WERI-Rb-1 (cell line): ENCODE results near the gene GLS.
"Not testable (repeated sequence)": the region's sequence is repeated elsewhere in the genome, so short reads cannot be mapped to it uniquely, and the experiment has no call there.

Experiments
- DNase-seq: peaks from one replicate; pipeline ENCODE4 v3.0.0-alpha.2; 2020
- H3K27ac ChIP-seq: fragments of 250-450 bp; sonication (Bioruptor Pico); 2 replicates; pipeline ENCODE4 v1.5.1; 2020; ENCODE audit warnings: mild to moderate bottlenecking, moderate library complexity
- H3K27me3 ChIP-seq: fragments of 250-450 bp; sonication (Bioruptor Pico); 2 replicates; pipeline ENCODE4 v1.5.1; 2021; ENCODE audit warnings: mild to moderate bottlenecking, low read depth, moderate library complexity; ENCODE audit not compliant: insufficient read depth, severe bottlenecking
- H3K36me3 ChIP-seq: fragments of 250-450 bp; sonication (Bioruptor Pico); 2 replicates; pipeline ENCODE4 v1.5.1; 2020; ENCODE audit warnings: mild to moderate bottlenecking, moderate library complexity
- H3K4me3 ChIP-seq: 2 replicates; pipeline ENCODE4 v1.5.1; 2011; ENCODE audit warnings: low read depth, mild to moderate bottlenecking, control low read depth, low read length
- H3K9me3 ChIP-seq: fragments of 250-450 bp; sonication (Bioruptor Pico); 2 replicates; pipeline ENCODE4 v1.5.1; 2021; ENCODE audit warnings: mild to moderate bottlenecking, moderate library complexity; ENCODE audit not compliant: severe bottlenecking
- CTCF ChIP-seq: IDR thresholded peaks from 2 replicates; pipeline ENCODE4 v1.5.1; 2011; ENCODE audit warnings: low read depth, mild to moderate bottlenecking, control low read depth, inconsistent platforms, low read length

GLS gene

GRCh38 chr2:190882856-190883582, 2.4 kb downstream of the GLS start:
- no peak for TF ChIP-seq CTCF
- H3K27me3 ChIP-seq: no peaks in the 10 kb centered on the region
- H3K27ac ChIP-seq: no peak overlapping the region
- H3K9me3 ChIP-seq: no peaks in the 10 kb centered on the region
- H3K36me3 ChIP-seq: peaks cover 4% of the 10 kb centered on the region; the same call in 1 of the 2 replicates
- H3K4me3 ChIP-seq: no peak overlapping the region
- DNase-seq: peak; percentile 23

GRCh38 chr2:190885844-190886243, 5.2 kb downstream of the GLS start:
- not testable (repeated sequence) for DNase-seq, H3K27me3 ChIP-seq, H3K27ac ChIP-seq, H3K36me3 ChIP-seq, H3K9me3 ChIP-seq, H3K4me3 ChIP-seq

GRCh38 chr2:190887089-190887488, 6.5 kb downstream of the GLS start:
- Histone ChIP-seq H3K9me3 (no peaks in the 10 kb centered on the region), H3K27ac (no peak overlapping the region), H3K4me3 (no peak overlapping the region), H3K36me3 (peaks cover 4% of the 10 kb centered on the region; the same call in 1 of the 2 replicates), H3K27me3 (no peaks in the 10 kb centered on the region)
- DNase-seq: no peak
- TF ChIP-seq CTCF: no peak

GRCh38 chr2:190888449-190888848, 7.8 kb downstream of the GLS start:
- Histone ChIP-seq H3K36me3 (peaks cover 4% of the 10 kb centered on the region; the same call in 1 of the 2 replicates), H3K4me3 (no peak overlapping the region)

GRCh38 chr2:190889175-190889943, 8.7 kb downstream of the GLS start:
- Histone ChIP-seq H3K36me3 (no peaks in the 10 kb centered on the region), H3K27ac (no peak overlapping the region), H3K27me3 (no peaks in the 10 kb centered on the region), H3K9me3 (no peaks in the 10 kb centered on the region), H3K4me3 (no peak overlapping the region)
- no peak for TF ChIP-seq CTCF
- no peak for DNase-seq

More at GRCh38 chr2:190888449-190888848, 7.8 kb downstream of the GLS start:
- DNase-seq: no peak
- Histone ChIP-seq H3K27me3 (no peaks in the 10 kb centered on the region), H3K27ac (no peak overlapping the region), H3K9me3 (no peaks in the 10 kb centered on the region)
- no peak for TF ChIP-seq CTCF

- no peak overlapping the region for H3K4me3 ChIP-seq
- H3K27ac ChIP-seq: no peak overlapping the region
- H3K27me3 ChIP-seq: no peaks in the 10 kb centered on the region
- H3K36me3 ChIP-seq: peaks cover 6% of the 10 kb centered on the region
- H3K9me3 ChIP-seq: no peaks in the 10 kb centered on the region
- DNase-seq: no peak
- no peak for TF ChIP-seq CTCF
Measured at GRCh38 chr2:190891372-190891771, 10.8 kb downstream of the GLS start.
